ENCODE results near the gene RNGTT.
"Not testable (repeated sequence)": the region's sequence is repeated elsewhere in the genome, so short reads cannot be mapped to it uniquely, and the experiment has no call there.

The RNGTT gene

GRCh38 chr6:88982720-88983119 lies 19.3 kb upstream of the RNGTT start:
- Mint-ChIP-seq H3K4me3 (no peak overlapping the region), H3K4me1 (peaks cover 8% of the 10 kb centered on the region), H3K9me3 (no peaks in the 10 kb centered on the region), H3K27me3 (ENCODE audit: low read depth) (peaks cover 5% of the 10 kb centered on the region), H3K36me3 (ENCODE audit: low read depth) (no peaks in the 10 kb centered on the region), H3K27ac (no peak overlapping the region)
- TF ChIP-seq, protein P1, sequence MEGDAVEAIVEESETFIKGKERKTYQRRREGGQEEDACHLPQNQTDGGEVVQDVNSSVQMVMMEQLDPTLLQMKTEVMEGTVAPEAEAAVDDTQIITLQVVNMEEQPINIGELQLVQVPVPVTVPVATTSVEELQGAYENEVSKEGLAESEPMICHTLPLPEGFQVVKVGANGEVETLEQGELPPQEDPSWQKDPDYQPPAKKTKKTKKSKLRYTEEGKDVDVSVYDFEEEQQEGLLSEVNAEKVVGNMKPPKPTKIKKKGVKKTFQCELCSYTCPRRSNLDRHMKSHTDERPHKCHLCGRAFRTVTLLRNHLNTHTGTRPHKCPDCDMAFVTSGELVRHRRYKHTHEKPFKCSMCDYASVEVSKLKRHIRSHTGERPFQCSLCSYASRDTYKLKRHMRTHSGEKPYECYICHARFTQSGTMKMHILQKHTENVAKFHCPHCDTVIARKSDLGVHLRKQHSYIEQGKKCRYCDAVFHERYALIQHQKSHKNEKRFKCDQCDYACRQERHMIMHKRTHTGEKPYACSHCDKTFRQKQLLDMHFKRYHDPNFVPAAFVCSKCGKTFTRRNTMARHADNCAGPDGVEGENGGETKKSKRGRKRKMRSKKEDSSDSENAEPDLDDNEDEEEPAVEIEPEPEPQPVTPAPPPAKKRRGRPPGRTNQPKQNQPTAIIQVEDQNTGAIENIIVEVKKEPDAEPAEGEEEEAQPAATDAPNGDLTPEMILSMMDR (IDR thresholded peaks at IDR 0.05; ENCODE audit: unreplicated experiment in 3 of 3): peak; percentile 67 to 84 (median 69)

- Mint-ChIP-seq H3K36me3 (ENCODE audit: low read depth) (no peaks in the 10 kb centered on the region), H3K9me3 (no peaks in the 10 kb centered on the region), H3K4me1 (no peaks in the 10 kb centered on the region), H3K27ac (no peak overlapping the region), H3K27me3 (ENCODE audit: low read depth) (peaks cover 8% of the 10 kb centered on the region), H3K4me3 (no peak overlapping the region)
- TF ChIP-seq, protein P1 (IDR thresholded peaks at IDR 0.05; ENCODE audit: unreplicated experiment in 3 of 3): no peak
These were observed 12.0 kb upstream of the RNGTT start for GRCh38 chr6:88975369-88975768.

- Mint-ChIP-seq H3K4me3 (no peak overlapping the region), H3K4me1 (no peaks in the 10 kb centered on the region), H3K9me3 (peaks cover 9% of the 10 kb centered on the region), H3K27me3 (ENCODE audit: low read depth) (peaks cover 3% of the 10 kb centered on the region), H3K36me3 (ENCODE audit: low read depth) (peaks cover 3% of the 10 kb centered on the region), H3K27ac (no peak overlapping the region)
- TF ChIP-seq, protein P1 (IDR thresholded peaks at IDR 0.05; ENCODE audit: unreplicated experiment in 3 of 3): no peak
These were observed 9.3 kb upstream of the RNGTT start for GRCh38 chr6:88972504-88973423.

- no peak overlapping the region for H3K4me3 Mint-ChIP-seq
- H3K9me3 Mint-ChIP-seq: peaks cover 16% of the 10 kb centered on the region
- H3K27ac Mint-ChIP-seq: no peak overlapping the region
- peaks cover 3% of the 10 kb centered on the region for H3K36me3 Mint-ChIP-seq (ENCODE audit: low read depth)
- TF ChIP-seq, protein P1 (IDR thresholded peaks at IDR 0.05; ENCODE audit: unreplicated experiment in 3 of 3): no peak
- H3K4me1 Mint-ChIP-seq: peaks cover 2% of the 10 kb centered on the region
- no peaks in the 10 kb centered on the region for H3K27me3 Mint-ChIP-seq (ENCODE audit: low read depth)
These were observed 6.9 kb upstream of the RNGTT start for GRCh38 chr6:88970301-88970700.

DNA sequence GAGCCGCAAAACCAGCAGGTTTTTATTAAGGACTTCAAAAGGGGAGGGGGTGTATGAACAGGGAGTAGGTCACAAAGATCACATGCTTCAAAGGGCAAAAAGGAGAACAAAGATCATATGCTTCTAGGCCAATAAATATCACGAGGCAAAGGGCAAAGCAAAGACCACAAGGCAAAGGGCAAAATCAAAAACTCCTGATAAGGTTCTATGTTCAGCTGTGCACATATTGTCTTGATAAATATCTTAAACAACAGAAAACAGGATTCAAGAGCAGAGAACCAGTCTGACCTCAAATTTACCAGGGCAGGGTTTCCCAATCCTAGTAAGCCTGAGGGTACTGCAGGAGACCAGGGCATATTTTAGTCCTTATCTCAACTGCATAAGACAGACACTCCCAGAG lies 5.8 kb upstream of the RNGTT start:
- Mint-ChIP-seq H3K9me3 (peaks cover 16% of the 10 kb centered on the region), H3K4me1 (peaks cover 11% of the 10 kb centered on the region)
- not testable (repeated sequence) for H3K4me3 Mint-ChIP-seq; H3K27me3 Mint-ChIP-seq (ENCODE audit: low read depth); H3K36me3 Mint-ChIP-seq (ENCODE audit: low read depth); H3K27ac Mint-ChIP-seq

- Mint-ChIP-seq H3K36me3 (ENCODE audit: low read depth) (peaks cover 6% of the 10 kb centered on the region), H3K27me3 (ENCODE audit: low read depth) (no peaks in the 10 kb centered on the region), H3K9me3 (peaks cover 20% of the 10 kb centered on the region), H3K4me1 (peaks cover 22% of the 10 kb centered on the region), H3K4me3 (no peak overlapping the region), H3K27ac (no peak overlapping the region)
- TF ChIP-seq, protein P1 (IDR thresholded peaks at IDR 0.05; ENCODE audit: unreplicated experiment in 3 of 3): no peak
These were observed 4.5 kb upstream of the RNGTT start for GRCh38 chr6:88967891-88968290.

Measured in nephron (organoid).